OCI-LY1 (cell line): ENCODE measurements around the gene GNB1L.

Experiments
- H2AFZ ChIP-seq: fragments of 200-600 bp; sonication (generic), shearing (Covaris generic); 2 replicates; pipeline ENCODE4 v1.6.0; 2014; ENCODE audit warnings: antibody characterized with exemption, mild to moderate bottlenecking, low read length
- H3F3A ChIP-seq: fragments of 200-600 bp; sonication (generic), shearing (Covaris generic); 2 replicates; pipeline ENCODE4 v1.6.0; 2014; ENCODE audit warnings: mild to moderate bottlenecking, antibody characterized with exemption, low read length, moderate library complexity; ENCODE audit not compliant: insufficient read depth
- H3K27ac ChIP-seq: fragments of 200-600 bp; sonication (generic); 2 replicates; pipeline ENCODE4 v1.5.1; 2014; ENCODE audit warnings: low read length, mixed run types, mild to moderate bottlenecking, low read depth; ENCODE audit not compliant: poor library complexity, severe bottlenecking
- H3K27me3 ChIP-seq: fragments of 200-600 bp; sonication (generic); 2 replicates; pipeline ENCODE4 v1.6.0; 2014; ENCODE audit warnings: antibody characterized with exemption, mild to moderate bottlenecking, low read length, moderate library complexity; ENCODE audit not compliant: insufficient read depth
- H3K36me3 ChIP-seq: fragments of 200-600 bp; sonication (generic); 2 replicates; pipeline ENCODE4 v1.6.1; 2014; ENCODE audit warnings: mild to moderate bottlenecking, antibody characterized with exemption, low read length, moderate library complexity, mixed read lengths; ENCODE audit not compliant: insufficient read depth
- H3K4me1 ChIP-seq: fragments of 200-600 bp; sonication (generic); 2 replicates; pipeline ENCODE4 v1.5.1; 2014; ENCODE audit warnings: mild to moderate bottlenecking, low read length, moderate library complexity; ENCODE audit not compliant: insufficient read depth, severe bottlenecking
- H3K4me2 ChIP-seq: fragments of 200-600 bp; sonication (generic), shearing (Covaris generic); 2 replicates; pipeline ENCODE4 v1.6.1; 2014; ENCODE audit warnings: low read length
- H3K4me3 ChIP-seq: fragments of 200-600 bp; sonication (generic); 2 replicates; pipeline ENCODE4 v1.5.1; 2014; ENCODE audit warnings: low read length, low read depth, mild to moderate bottlenecking, mixed read lengths; ENCODE audit not compliant: poor library complexity, severe bottlenecking
- H3K79me2 ChIP-seq: fragments of 200-600 bp; shearing (Covaris generic); 2 replicates; pipeline ENCODE4 v1.6.1; 2016; ENCODE audit warnings: mixed run types, low read length, mixed read lengths; ENCODE audit not compliant: insufficient read depth
- H3K9ac ChIP-seq: fragments of 200-600 bp; sonication (generic), shearing (Covaris generic); 2 replicates; pipeline ENCODE4 v1.6.1; 2014; ENCODE audit warnings: mild to moderate bottlenecking, low read length, mixed read lengths
- H3K9me2 ChIP-seq: fragments of 200-600 bp; sonication (generic), shearing (Covaris generic); 2 replicates; pipeline ENCODE4 v1.6.1; 2014; ENCODE audit warnings: low read depth, mild to moderate bottlenecking, low read length, mixed read lengths
- H3K9me3 ChIP-seq: fragments of 200-600 bp; shearing (Covaris generic); 2 replicates; pipeline ENCODE4 v1.6.1; 2014; ENCODE audit warnings: low read length, mixed read lengths
- H4K20me1 ChIP-seq: fragments of 200-600 bp; sonication (generic), shearing (Covaris generic); 2 replicates; pipeline ENCODE4 v1.6.0; 2016; ENCODE audit warnings: mild to moderate bottlenecking, low read length; ENCODE audit not compliant: insufficient read depth
- EZH2 ChIP-seq: fragments of 200-600 bp; sonication (generic), shearing (Covaris generic); IDR thresholded peaks from 2 replicates; pipeline ENCODE4 v1.8.0; 2017; ENCODE audit warnings: borderline replicate concordance, mixed run types, mild to moderate bottlenecking, antibody characterized with exemption, low read length, moderate library complexity, mixed read lengths
- TF ChIP-seq, protein P1 (sequence below): fragments of 200-600 bp; sonication (generic), shearing (Covaris generic); IDR thresholded peaks from 2 replicates; pipeline ENCODE4 v1.5.1; 2017; ENCODE audit warnings: mild to moderate bottlenecking, antibody characterized with exemption, low read length, moderate library complexity, mixed read lengths

GNB1L gene

DNA sequence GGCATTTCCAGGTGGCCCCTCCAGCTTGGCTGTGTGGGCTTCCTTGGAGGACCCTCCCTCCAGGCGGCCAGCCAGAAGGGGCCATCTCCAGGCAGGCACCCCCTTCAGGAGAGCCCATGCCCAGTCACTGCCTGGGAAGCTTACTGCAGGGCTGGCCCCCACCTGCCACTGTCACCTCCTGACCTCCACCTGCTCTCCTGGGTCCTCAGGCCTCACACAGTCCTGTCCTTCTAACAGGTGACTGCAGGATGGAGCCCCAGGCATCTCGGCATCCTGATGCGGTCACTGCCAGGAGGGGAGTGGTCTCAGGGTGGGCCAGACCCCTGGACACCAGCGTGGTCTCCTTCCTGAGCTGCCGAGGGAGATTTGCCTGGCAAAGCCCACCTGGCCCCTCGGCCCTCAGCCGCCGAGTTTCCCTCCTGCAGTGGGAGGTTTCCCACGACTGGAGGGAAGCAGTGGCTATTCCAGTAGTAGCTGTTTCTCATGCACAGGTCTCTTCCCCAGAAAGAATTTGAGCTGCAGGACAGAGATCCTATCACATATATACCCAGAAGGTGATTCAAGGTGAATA lies 81.1 kb downstream of the GNB1L start:
- Histone ChIP-seq H3K36me3 (no peaks in the 10 kb centered on the region), H3K79me2 (no peaks in the 10 kb centered on the region), H3K4me3 (peak overlapping the region; percentile 14), H2AFZ (no peak overlapping the region), H3K4me1 (peaks cover 22% of the 10 kb centered on the region), H3K9me2 (no peaks in the 10 kb centered on the region), H3K27ac (no peak overlapping the region), H3K9ac (no peak overlapping the region; the same call in 1 of the 2 replicates), H3K4me2 (peak overlapping the region; percentile 50), H4K20me1 (no peaks in the 10 kb centered on the region), H3F3A (no peaks in the 10 kb centered on the region), H3K9me3 (no peaks in the 10 kb centered on the region), H3K27me3 (no peaks in the 10 kb centered on the region)
- TF ChIP-seq EZH2, result no peak
- TF ChIP-seq, protein P1, sequence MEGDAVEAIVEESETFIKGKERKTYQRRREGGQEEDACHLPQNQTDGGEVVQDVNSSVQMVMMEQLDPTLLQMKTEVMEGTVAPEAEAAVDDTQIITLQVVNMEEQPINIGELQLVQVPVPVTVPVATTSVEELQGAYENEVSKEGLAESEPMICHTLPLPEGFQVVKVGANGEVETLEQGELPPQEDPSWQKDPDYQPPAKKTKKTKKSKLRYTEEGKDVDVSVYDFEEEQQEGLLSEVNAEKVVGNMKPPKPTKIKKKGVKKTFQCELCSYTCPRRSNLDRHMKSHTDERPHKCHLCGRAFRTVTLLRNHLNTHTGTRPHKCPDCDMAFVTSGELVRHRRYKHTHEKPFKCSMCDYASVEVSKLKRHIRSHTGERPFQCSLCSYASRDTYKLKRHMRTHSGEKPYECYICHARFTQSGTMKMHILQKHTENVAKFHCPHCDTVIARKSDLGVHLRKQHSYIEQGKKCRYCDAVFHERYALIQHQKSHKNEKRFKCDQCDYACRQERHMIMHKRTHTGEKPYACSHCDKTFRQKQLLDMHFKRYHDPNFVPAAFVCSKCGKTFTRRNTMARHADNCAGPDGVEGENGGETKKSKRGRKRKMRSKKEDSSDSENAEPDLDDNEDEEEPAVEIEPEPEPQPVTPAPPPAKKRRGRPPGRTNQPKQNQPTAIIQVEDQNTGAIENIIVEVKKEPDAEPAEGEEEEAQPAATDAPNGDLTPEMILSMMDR, result no peak

DNA sequence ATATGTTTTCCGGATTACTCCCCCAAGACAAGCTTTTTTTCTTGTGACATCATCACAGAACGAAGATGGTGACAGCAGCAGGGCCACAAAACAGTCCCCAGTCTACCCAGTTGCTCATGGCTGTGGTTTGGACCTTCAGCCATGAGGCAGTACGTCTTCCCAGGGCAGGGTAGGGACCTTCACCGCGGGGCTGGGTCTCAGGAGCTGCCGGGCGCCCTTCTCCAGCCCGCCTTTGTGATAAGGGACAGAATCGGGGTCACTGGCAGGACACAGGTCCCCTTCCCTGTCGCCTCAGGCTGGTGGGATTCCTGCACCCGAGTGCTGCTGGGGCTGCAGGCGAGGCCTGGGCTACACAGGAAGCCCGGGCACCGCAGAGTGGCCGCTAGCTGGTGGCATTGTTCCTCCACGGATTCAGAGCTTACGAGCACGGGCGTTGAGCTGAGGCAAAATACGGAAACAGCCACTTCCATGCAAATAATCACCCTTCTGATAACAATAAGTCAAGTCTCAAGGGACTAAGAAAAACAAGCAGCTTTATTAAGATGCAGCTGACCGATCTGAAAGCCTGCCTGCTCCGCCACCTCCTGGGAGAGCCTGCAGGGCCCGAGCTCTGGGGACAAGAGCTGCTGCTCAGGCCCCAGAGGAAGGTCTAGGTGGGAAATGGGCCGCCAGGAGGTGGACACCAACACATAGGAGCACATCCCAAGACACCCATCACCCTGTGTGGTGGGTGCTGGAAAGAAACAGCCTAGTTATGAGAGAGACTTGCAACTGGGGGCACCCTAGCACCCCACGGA lies 81.8 kb downstream of the GNB1L start:
- H3F3A ChIP-seq, result no peaks in the 10 kb centered on the region
- no peak overlapping the region for H3K27ac ChIP-seq
- no peaks in the 10 kb centered on the region; the same call in 1 of the 2 replicates for H3K27me3 ChIP-seq
- no peaks in the 10 kb centered on the region for H4K20me1 ChIP-seq
- H3K4me1 ChIP-seq, result peaks cover 22% of the 10 kb centered on the region
- peak overlapping the region; percentile 14 for H3K4me3 ChIP-seq
- no peaks in the 10 kb centered on the region for H3K9me2 ChIP-seq
- H3K9me3 ChIP-seq, result no peaks in the 10 kb centered on the region
- H2AFZ ChIP-seq, result no peak overlapping the region
- H3K36me3 ChIP-seq, result no peaks in the 10 kb centered on the region
- TF ChIP-seq EZH2, result no peak
- TF ChIP-seq, protein P1, result peak; percentile 43; the same call in 1 of the 2 replicates
- no peak overlapping the region; the same call in 1 of the 2 replicates for H3K9ac ChIP-seq
- H3K79me2 ChIP-seq, result no peaks in the 10 kb centered on the region
- H3K4me2 ChIP-seq, result peak overlapping the region; percentile 50

DNA sequence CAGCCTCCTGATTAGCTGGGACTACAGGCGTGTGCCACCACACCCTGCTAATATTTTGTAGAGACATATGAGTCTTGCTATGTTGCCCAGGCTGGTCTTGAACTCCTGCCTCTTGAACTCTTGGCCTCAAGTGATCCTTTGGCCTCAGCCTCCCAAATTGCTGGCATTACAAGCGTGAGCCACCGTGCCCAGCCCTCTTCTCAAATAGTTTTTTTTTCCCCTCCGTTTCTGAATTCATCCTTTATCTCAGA lies 82.3 kb downstream of the GNB1L start:
- H3K27me3 ChIP-seq, result no peaks in the 10 kb centered on the region; the same call in 1 of the 2 replicates
- TF ChIP-seq EZH2, result no peak
- TF ChIP-seq, protein P1, result no peak
- H3K4me2 ChIP-seq, result no peak overlapping the region
- H3K36me3 ChIP-seq, result no peaks in the 10 kb centered on the region
- no peak overlapping the region for H3K27ac ChIP-seq
- no peak overlapping the region for H3K9ac ChIP-seq
- H3K9me2 ChIP-seq, result no peaks in the 10 kb centered on the region
- no peaks in the 10 kb centered on the region for H3K79me2 ChIP-seq
- no peak overlapping the region for H3K4me3 ChIP-seq
- no peak overlapping the region for H2AFZ ChIP-seq
- H4K20me1 ChIP-seq, result no peaks in the 10 kb centered on the region
- peaks cover 25% of the 10 kb centered on the region for H3K4me1 ChIP-seq
- no peaks in the 10 kb centered on the region for H3F3A ChIP-seq
- no peaks in the 10 kb centered on the region for H3K9me3 ChIP-seq
